SK-N-MC (cell line): ENCODE measurements around the gene CCDC30.

Experiments used
- EZH2 ChIP-seq: fragments of 200-600 bp; sonication (generic); IDR thresholded peaks from one replicate; pipeline ENCODE4 v1.6.1; 2017; ENCODE audit warnings: antibody characterized with exemption
- FOXP2 ChIP-seq: optimal IDR thresholded peaks from 2 replicates; pipeline ENCODE3; 2011; ENCODE audit warnings: mild to moderate bottlenecking, moderate library complexity; ENCODE audit not compliant: insufficient read depth; ENCODE audit errors: extremely low read length, control extremely low read depth

DNA sequence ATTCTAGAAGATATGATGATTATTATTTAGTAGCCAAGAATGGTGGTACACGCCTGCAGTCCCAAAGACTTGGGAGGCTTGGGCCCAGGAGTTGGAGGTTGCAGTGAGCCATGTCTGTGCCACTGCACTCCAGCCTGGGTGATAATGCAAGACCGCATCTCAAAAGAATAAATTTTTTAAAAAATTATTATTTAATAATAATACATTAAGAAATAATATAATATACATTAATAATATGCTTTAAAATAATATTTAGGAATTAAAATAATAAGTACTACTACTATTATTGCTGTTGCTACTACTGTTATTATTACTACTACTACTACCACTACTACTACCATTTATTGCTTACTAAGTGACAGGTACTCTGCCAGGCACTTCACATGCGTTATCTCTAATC, 27.2 kb downstream of the CCDC30 start:
- TF ChIP-seq EZH2 (no peak), FOXP2 (no peak)
